Astrocyte (in vitro differentiated cells and primary cell): ENCODE measurements around the gene TUFT1.

Experiments used
- CTCF ChIP-seq: IDR thresholded peaks from 2 replicates; pipeline ENCODE4 v1.5.1; 2011; ENCODE audit warnings: low read depth, mild to moderate bottlenecking, inconsistent platforms, low read length, moderate library complexity; ENCODE audit not compliant: insufficient read depth
- EZH2 ChIP-seq: IDR thresholded peaks from 2 replicates; pipeline ENCODE4 v1.6.1; 2012; ENCODE audit warnings: mild to moderate bottlenecking, low read length, inconsistent platforms; ENCODE audit not compliant: insufficient read depth

- TF ChIP-seq CTCF = no peak
- no peak for TF ChIP-seq EZH2
Measured at GRCh38 chr1:151540982-151541377, 871 bp downstream of the TUFT1 start.
